NOMO-1 treated with DMSO at 0.1 percent for 48 hours (cell line): Measurements from ENCODE around the gene WNT7B.

ENCODE experiments used
- DNase-seq: peaks from one replicate; lab custom pipeline; 2025; ENCODE audit not compliant: unreplicated experiment; lab: John Stamatoyannopoulos, UW

The WNT7B gene

GRCh38 chr22:45914309-45914708 is 62.7 kb downstream of the WNT7B start:
- DNase-seq = no peak

GRCh38 chr22:45912910-45913309 is 64.1 kb downstream of the WNT7B start:
- DNase-seq = no peak

- peak; percentile 50 for DNase-seq
Observed at GRCh38 chr22:45911601-45912271, 65.2 kb downstream of the WNT7B start.

- no peak for DNase-seq
Observed at GRCh38 chr22:45910928-45911467, 66.0 kb downstream of the WNT7B start.

GRCh38 chr22:45908961-45909360 is 68.0 kb downstream of the WNT7B start:
- DNase-seq = no peak

GRCh38 chr22:45907996-45908395 is 69.0 kb downstream of the WNT7B start:
- no peak for DNase-seq

- no peak for DNase-seq
Observed at GRCh38 chr22:45907378-45907777, 69.6 kb downstream of the WNT7B start.

GRCh38 chr22:45906946-45907345 is 70.0 kb downstream of the WNT7B start:
- DNase-seq = no peak

- no peak for DNase-seq
Observed at GRCh38 chr22:45905924-45906865, 70.8 kb downstream of the WNT7B start.

GRCh38 chr22:45905326-45905923 is 71.5 kb downstream of the WNT7B start:
- DNase-seq = no peak

GRCh38 chr22:45904236-45904635 is 72.7 kb downstream of the WNT7B start:
- no peak for DNase-seq

- DNase-seq = no peak
Observed at GRCh38 chr22:45903355-45904135, 73.4 kb downstream of the WNT7B start.

GRCh38 chr22:45897736-45898135 is 79.2 kb downstream of the WNT7B start:
- no peak for DNase-seq

- DNase-seq = no peak
Observed at GRCh38 chr22:45896964-45897538, 79.9 kb downstream of the WNT7B start.

GRCh38 chr22:45896153-45896951 is 80.6 kb downstream of the WNT7B start:
- no peak for DNase-seq

- DNase-seq = no peak
Observed at GRCh38 chr22:45895436-45896152, 81.4 kb downstream of the WNT7B start.

GRCh38 chr22:45893516-45893915 is 83.4 kb downstream of the WNT7B start:
- DNase-seq = no peak

- DNase-seq = no peak
Observed at GRCh38 chr22:45892681-45893461, 84.1 kb downstream of the WNT7B start.
